ENCODE results near the gene GRIN3B. TPM values are rescaled to one million over a fixed set of nuclear protein-coding genes. Genes with fewer than 3 reads are reported as not detected.

GRIN3B gene
- total and polyA plus RNA-seq, 9 of the 15 experiments (the other 6 are each of a cell fraction or from before 2014, with no cell fraction given): 0.06 to 0.95 (median 0.19) TPM; not detected in 6

DNA sequence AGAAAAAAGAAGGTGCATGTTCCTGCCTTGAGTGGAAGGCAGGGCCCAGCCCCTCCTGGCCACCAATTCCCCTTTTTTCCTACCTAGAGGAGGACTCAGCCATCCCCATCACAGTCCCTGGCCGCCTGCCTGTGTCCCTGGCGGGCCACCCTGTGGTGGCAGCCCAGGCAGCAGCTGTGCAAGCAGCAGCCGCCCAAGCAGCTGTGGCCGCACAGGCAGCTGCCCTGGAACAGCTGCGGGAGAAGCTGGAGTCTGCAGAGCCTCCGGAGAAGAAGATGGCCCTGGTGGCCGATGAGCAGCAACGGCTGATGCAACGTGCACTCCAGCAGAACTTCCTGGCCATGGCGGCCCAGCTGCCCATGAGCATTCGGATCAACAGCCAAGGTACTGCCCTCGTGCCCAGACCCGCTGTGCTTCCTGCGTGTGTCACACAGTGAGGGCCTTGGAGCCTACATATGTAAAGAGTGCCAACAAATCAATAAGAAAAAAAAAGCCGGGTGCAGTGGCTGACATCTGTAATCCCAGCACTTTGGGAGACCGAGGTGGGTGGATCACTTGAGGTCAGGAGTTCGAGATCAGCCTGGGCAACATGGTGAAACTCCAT, 33.6 kb upstream of the GRIN3B start (continued):
- TF ChIP-seq, protein P1, sequence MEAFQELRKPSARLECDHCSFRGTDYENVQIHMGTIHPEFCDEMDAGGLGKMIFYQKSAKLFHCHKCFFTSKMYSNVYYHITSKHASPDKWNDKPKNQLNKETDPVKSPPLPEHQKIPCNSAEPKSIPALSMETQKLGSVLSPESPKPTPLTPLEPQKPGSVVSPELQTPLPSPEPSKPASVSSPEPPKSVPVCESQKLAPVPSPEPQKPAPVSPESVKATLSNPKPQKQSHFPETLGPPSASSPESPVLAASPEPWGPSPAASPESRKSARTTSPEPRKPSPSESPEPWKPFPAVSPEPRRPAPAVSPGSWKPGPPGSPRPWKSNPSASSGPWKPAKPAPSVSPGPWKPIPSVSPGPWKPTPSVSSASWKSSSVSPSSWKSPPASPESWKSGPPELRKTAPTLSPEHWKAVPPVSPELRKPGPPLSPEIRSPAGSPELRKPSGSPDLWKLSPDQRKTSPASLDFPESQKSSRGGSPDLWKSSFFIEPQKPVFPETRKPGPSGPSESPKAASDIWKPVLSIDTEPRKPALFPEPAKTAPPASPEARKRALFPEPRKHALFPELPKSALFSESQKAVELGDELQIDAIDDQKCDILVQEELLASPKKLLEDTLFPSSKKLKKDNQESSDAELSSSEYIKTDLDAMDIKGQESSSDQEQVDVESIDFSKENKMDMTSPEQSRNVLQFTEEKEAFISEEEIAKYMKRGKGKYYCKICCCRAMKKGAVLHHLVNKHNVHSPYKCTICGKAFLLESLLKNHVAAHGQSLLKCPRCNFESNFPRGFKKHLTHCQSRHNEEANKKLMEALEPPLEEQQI (IDR thresholded peaks at IDR 0.05): peak; percentile 93
- TF ChIP-seq, protein P2, sequence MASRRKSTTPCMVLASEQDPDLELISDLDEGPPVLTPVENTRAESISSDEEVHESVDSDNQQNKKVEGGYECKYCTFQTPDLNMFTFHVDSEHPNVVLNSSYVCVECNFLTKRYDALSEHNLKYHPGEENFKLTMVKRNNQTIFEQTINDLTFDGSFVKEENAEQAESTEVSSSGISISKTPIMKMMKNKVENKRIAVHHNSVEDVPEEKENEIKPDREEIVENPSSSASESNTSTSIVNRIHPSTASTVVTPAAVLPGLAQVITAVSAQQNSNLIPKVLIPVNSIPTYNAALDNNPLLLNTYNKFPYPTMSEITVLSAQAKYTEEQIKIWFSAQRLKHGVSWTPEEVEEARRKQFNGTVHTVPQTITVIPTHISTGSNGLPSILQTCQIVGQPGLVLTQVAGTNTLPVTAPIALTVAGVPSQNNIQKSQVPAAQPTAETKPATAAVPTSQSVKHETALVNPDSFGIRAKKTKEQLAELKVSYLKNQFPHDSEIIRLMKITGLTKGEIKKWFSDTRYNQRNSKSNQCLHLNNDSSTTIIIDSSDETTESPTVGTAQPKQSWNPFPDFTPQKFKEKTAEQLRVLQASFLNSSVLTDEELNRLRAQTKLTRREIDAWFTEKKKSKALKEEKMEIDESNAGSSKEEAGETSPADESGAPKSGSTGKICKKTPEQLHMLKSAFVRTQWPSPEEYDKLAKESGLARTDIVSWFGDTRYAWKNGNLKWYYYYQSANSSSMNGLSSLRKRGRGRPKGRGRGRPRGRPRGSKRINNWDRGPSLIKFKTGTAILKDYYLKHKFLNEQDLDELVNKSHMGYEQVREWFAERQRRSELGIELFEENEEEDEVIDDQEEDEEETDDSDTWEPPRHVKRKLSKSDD (conservative IDR thresholded peaks at IDR 0.05; ENCODE audit: low read length): no peak
- TF ChIP-seq ZNF445 (CRISPR knock-in tag; IDR thresholded peaks at IDR 0.05; ENCODE audit: low read depth) (no peak), ZNF232 (CRISPR knock-in tag; IDR thresholded peaks at IDR 0.05) (no peak), TEAD4 (IDR thresholded peaks at IDR 0.05; ENCODE audit: low read length) (no peak), TEAD4 (CRISPR knock-in tag; IDR thresholded peaks at IDR 0.05; ENCODE audit: borderline replicate concordance) (no peak), ATF1 (CRISPR knock-in tag; IDR thresholded peaks at IDR 0.05) (no peak), ATF1 (tag; IDR thresholded peaks at IDR 0.05) (no peak), ADNP (tag; IDR thresholded peaks at IDR 0.05) (peak; percentile 77), BRF1 (IDR thresholded peaks at IDR 0.05; ENCODE audit: borderline replicate concordance, extremely low read depth, insufficient read length) (no peak), SMAD1 (IDR thresholded peaks at IDR 0.05; ENCODE audit: low read depth, low read length, partially characterized antibody) (no peak), MXI1 (IDR thresholded peaks at IDR 0.05; ENCODE audit: low read depth, low read length) (no peak), NFXL1 (CRISPR knock-in tag; IDR thresholded peaks at IDR 0.05) (no peak), ARNT (IDR thresholded peaks at IDR 0.05) (0 out of 4 replicates have a peak, but pooled peaks of 1 of the 2 experiments have one; percentile 24), ZNF140 (CRISPR knock-in tag; IDR thresholded peaks at IDR 0.05) (no peak)
- TF ChIP-seq, protein P3, sequence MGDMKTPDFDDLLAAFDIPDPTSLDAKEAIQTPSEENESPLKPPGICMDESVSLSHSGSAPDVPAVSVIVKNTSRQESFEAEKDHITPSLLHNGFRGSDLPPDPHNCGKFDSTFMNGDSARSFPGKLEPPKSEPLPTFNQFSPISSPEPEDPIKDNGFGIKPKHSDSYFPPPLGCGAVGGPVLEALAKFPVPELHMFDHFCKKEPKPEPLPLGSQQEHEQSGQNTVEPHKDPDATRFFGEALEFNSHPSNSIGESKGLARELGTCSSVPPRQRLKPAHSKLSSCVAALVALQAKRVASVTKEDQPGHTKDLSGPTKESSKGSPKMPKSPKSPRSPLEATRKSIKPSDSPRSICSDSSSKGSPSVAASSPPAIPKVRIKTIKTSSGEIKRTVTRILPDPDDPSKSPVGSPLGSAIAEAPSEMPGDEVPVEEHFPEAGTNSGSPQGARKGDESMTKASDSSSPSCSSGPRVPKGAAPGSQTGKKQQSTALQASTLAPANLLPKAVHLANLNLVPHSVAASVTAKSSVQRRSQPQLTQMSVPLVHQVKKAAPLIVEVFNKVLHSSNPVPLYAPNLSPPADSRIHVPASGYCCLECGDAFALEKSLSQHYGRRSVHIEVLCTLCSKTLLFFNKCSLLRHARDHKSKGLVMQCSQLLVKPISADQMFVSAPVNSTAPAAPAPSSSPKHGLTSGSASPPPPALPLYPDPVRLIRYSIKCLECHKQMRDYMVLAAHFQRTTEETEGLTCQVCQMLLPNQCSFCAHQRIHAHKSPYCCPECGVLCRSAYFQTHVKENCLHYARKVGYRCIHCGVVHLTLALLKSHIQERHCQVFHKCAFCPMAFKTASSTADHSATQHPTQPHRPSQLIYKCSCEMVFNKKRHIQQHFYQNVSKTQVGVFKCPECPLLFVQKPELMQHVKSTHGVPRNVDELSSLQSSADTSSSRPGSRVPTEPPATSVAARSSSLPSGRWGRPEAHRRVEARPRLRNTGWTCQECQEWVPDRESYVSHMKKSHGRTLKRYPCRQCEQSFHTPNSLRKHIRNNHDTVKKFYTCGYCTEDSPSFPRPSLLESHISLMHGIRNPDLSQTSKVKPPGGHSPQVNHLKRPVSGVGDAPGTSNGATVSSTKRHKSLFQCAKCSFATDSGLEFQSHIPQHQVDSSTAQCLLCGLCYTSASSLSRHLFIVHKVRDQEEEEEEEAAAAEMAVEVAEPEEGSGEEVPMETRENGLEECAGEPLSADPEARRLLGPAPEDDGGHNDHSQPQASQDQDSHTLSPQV (IDR thresholded peaks at IDR 0.05): no peak
- TF ChIP-seq, protein P4, sequence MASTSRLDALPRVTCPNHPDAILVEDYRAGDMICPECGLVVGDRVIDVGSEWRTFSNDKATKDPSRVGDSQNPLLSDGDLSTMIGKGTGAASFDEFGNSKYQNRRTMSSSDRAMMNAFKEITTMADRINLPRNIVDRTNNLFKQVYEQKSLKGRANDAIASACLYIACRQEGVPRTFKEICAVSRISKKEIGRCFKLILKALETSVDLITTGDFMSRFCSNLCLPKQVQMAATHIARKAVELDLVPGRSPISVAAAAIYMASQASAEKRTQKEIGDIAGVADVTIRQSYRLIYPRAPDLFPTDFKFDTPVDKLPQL (IDR thresholded peaks at IDR 0.05; ENCODE audit: extremely low read depth, insufficient read length): no peak
- TF ChIP-seq, protein P5, sequence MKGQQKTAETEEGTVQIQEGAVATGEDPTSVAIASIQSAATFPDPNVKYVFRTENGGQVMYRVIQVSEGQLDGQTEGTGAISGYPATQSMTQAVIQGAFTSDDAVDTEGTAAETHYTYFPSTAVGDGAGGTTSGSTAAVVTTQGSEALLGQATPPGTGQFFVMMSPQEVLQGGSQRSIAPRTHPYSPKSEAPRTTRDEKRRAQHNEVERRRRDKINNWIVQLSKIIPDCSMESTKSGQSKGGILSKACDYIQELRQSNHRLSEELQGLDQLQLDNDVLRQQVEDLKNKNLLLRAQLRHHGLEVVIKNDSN (CRISPR knock-in tag; IDR thresholded peaks at IDR 0.05): no peak

All from K562 (cell line).